GM19240 (cell line): ENCODE results near the gene NUP88.

Experiments used
- DNase-seq: peaks from one replicate; pipeline ENCODE4 v3.0.0; 2011; ENCODE audit warnings: low spot score; ENCODE audit not compliant: insufficient read length

Gene NUP88

GRCh38 chr17:5355421-5356129 is 63.9 kb downstream of the NUP88 start:
- DNase-seq = no peak

- no peak for DNase-seq
These were observed 64.5 kb downstream of the NUP88 start for GRCh38 chr17:5354886-5355415.

GRCh38 chr17:5354310-5354709 is 65.2 kb downstream of the NUP88 start:
- DNase-seq = no peak

- DNase-seq = no peak
These were observed 66.7 kb downstream of the NUP88 start for GRCh38 chr17:5352681-5353289.

GRCh38 chr17:5344914-5345313 is 74.5 kb downstream of the NUP88 start:
- DNase-seq = no peak
